Measurements from ENCODE around the gene GLOD5. TPM values are rescaled to one million over a fixed set of nuclear protein-coding genes. Genes with fewer than 3 reads are reported as not detected.

The GLOD5 gene
- total and polyA plus RNA-seq, 2 of the 8 experiments (the other 6 are each of a cell fraction or from before 2014, with no cell fraction given), result 0.18 TPM; not detected in 1

GRCh38 chrX:48736878-48737212 is 24.7 kb upstream of the GLOD5 start (continued):
- TF ChIP-seq, protein P1, sequence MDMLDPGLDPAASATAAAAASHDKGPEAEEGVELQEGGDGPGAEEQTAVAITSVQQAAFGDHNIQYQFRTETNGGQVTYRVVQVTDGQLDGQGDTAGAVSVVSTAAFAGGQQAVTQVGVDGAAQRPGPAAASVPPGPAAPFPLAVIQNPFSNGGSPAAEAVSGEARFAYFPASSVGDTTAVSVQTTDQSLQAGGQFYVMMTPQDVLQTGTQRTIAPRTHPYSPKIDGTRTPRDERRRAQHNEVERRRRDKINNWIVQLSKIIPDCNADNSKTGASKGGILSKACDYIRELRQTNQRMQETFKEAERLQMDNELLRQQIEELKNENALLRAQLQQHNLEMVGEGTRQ (IDR thresholded peaks at IDR 0.05; ENCODE audit: low read length), result no peak
- no peak for TF ChIP-seq TBP (IDR thresholded peaks at IDR 0.05; ENCODE audit: low read depth, low read length)

All from H1 (cell line).